T-helper 2 cell (primary cell): ENCODE results near the gene TRRAP.

ENCODE experiments used
- DNase-seq, 5 experiments: peaks; one replicate each; pipeline versions ENCODE4 v3.0.0 to v3.0.0-alpha.2; 2012 to 2022

TRRAP gene

GRCh38 chr7:98955992-98956391 is 77.7 kb downstream of the TRRAP start:
- DNase-seq, result no peak

- DNase-seq, result no peak
Measured at GRCh38 chr7:98956469-98956868, 78.1 kb downstream of the TRRAP start.

- DNase-seq, result no peak
Measured at GRCh38 chr7:98956937-98957336, 78.6 kb downstream of the TRRAP start.

- no peak for DNase-seq
Measured at GRCh38 chr7:98957766-98958165, 79.4 kb downstream of the TRRAP start.

- no peak for DNase-seq
Measured at GRCh38 chr7:98958968-98959367, 80.6 kb downstream of the TRRAP start.

DNA sequence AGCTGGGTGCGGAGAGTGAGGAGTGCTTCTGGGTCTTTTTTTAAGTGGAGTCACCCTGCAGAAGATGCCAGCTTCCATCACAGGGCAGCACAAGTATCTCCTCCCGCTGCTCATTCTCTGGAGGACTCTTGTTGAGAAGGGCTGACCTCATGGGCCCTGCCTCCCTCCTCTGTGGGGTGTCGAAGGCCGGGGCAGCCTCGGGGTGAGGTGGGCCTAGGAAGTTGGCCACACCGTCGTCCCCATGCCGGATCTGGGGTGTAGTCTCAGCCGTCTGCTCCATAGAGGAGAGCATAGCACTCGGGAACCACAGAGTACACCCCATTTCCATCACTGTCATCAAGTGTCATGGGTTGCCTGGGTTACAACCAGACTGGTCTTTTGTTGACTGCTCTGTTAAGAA is 85.0 kb downstream of the TRRAP start:
- no peak for DNase-seq

- DNase-seq, result no peak
Measured at GRCh38 chr7:98964596-98964995, 86.3 kb downstream of the TRRAP start.

- no peak for DNase-seq
Measured at GRCh38 chr7:98968621-98969020, 90.3 kb downstream of the TRRAP start.

DNA sequence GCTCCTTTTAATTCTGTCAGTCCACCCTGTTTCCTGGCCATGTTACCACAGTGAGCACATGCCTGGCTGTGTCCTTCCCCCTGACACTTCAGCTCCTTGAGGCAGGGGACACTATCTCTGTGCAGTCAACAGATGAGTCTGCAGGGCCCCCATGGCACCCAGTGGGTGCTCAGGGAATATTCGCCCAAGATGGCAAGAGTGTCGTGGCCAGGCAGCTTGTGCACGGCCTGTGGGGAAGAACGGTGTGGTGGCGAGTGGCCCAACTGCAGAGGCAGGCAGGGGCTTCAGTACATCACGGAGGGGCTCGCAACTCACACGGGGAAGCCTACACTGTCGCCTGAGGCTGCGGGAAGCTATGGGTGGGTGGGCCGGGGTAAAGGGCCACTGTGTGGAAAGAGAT is 91.1 kb downstream of the TRRAP start:
- DNase-seq, result no peak

- no peak for DNase-seq
Measured at GRCh38 chr7:98970016-98970615, 91.8 kb downstream of the TRRAP start.

DNA sequence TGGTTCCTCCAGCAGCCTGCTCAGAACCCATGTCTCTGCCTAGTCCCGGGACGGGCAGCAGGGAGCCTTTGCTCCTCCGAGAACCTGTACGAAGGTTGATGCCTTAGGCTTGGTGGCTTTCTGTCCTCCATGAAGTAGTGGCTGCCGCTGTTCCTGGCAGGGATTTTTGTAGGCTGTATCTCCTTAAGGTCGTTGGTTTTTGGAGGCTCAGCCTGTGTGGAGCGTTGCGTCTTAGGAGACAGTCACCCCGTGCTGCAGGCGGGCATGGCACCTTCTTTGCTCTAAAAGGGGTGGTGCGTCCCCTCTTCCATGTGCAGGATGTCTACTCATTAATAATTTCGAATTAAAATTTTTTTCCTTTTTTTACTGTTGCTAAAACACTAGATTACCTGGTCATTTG is 92.5 kb downstream of the TRRAP start:
- no peak for DNase-seq

DNA sequence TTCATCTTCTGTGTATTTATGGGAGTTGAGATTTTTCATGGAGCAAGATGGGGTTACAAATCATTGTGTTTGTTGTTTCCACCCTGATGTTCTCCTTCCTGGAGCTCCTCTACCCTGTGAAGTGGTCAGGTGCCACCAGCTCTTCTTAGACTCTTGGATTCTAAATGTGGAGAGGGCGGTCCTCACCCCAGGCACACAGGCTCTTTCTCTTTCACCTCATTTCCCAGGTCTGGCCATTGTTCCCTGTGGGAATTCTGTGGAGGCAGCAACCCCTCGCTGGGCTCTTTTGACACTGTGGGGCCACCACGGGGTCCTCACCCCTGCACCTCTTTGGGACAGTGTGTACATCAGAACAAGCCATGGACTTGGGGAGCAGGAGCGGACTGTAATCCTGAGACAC is 95.9 kb downstream of the TRRAP start:
- no peak for DNase-seq

GRCh38 chr7:98974906-98975816 is 96.8 kb downstream of the TRRAP start:
- no peak for DNase-seq

DNA sequence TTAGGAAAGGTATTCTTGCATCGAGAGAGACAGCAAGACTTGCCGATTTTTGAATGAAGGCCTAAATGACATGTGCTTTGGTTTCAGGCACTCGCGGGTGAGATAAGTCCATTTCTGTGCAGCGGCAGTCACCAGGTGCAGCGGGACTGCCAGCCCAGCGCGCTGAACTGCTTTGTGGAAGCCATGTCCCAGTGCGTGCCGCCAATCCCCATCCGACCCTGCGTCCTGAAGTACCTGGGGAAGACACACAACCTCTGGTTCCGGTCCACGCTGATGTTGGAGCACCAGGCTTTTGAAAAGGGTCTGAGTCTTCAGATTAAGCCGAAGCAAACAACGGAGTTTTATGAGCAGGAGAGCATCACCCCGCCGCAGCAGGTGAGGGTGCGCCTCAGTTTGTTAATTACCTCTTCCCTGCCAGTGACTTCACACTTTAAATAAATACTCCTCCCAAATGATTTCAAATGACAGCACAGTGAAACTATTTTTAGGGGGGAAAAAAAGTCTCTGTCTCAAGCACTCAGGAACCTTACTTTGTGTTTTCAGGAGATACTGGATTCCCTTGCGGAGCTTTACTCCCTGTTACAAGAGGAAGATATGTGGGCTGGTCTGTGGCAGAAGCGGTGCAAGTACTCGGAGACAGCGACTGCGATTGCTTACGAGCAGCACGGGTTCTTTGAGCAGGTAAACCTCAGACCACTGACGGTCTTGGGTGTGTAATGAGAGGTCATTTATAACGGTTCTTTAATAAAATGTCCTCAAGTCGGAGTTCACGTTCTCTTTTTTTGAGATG is 98.3 kb downstream of the TRRAP start:
- no peak for DNase-seq

DNA sequence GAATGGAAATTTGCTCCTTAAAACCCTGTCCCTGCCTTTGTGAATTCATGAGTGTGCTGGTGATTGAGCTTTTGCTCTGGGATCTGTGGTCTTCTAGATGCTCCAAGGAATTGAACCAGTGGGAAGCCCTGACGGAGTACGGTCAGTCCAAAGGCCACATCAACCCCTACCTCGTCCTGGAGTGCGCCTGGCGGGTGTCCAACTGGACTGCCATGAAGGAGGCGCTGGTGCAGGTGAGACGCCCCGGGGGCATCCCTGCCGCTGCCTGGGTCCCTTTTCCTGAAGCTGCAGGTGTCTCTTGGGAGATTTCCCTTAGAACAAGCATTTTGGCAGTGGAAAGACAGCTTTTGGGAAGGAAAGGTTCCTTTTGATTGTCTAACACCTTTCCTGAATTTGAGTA is 100.3 kb downstream of the TRRAP start:
- DNase-seq, result no peak

DNA sequence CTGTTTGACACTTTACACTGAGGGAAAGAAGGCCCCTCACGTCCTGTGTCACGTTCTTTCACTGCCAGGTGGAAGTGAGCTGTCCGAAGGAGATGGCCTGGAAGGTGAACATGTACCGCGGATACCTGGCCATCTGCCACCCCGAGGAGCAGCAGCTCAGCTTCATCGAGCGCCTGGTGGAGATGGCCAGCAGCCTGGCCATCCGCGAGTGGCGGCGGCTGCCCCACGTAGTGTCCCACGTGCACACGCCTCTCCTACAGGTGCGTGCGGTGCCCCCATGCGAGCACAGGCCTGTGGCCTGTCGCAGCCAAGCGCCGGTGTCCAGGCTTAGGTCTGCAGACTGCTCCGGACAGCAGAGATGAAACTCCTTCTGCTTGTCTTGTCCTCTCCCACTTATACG is 103.4 kb downstream of the TRRAP start:
- DNase-seq, result no peak

- no peak for DNase-seq
Measured at GRCh38 chr7:98982686-98983085, 104.4 kb downstream of the TRRAP start.

DNA sequence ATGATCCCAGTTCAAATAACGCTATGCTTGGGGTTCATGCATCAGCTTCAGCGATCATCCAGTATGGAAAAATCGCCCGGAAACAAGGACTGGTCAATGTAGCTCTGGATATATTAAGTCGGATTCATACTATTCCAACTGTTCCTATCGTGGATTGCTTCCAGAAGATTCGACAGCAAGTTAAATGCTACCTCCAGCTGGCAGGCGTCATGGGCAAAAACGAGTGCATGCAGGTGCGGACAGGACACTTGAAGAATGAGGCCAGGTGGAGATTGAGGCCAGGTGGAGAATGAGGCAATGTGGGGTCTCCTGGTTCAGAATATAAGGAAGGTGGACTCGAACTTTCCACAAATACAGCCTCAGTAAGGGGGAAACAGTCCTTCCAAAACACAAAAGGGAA is 105.8 kb downstream of the TRRAP start:
- DNase-seq, result no peak

DNA sequence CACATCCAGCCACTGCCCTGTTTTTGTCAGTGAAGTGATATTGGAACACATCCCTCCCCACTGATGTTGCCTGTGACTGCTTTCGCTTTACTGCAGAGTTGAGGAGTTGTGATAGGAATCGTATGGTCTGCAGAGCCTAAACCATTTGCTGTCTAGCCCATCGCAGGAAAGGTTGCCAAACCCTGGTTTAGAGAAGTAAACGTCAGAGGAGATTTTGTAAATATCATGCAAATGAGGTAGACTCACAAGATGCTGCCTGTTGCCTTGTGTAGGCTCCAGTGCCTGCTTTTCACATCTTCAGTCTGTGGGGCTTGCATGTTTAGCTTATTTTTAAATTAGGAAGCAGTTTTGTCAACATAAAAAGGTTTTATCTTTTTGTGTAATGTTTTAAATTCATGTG is 107.1 kb downstream of the TRRAP start:
- no peak for DNase-seq

DNA sequence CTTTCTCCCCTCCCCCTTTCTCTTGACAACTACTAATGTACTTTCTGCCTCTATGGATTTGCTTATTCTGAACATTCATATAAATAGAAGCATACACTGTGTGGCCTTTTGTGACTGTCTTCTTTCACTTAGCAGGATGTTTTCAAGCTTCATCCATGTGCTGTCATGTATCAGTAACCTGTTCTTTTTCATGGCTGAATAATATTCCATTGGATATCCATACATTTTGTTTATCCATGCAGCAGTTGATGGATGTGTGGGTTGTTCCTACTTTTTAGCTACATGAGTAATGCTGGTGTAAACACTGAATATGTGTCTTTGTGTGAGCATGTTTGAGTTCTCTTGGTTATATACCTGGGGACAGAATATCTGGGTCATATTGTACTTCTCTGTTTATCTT is 107.6 kb downstream of the TRRAP start:
- no peak for DNase-seq

- DNase-seq, result no peak
Measured at GRCh38 chr7:98988641-98989040, 110.3 kb downstream of the TRRAP start.

GRCh38 chr7:98990356-98990755 is 112.0 kb downstream of the TRRAP start:
- DNase-seq, result no peak

- no peak for DNase-seq
Measured at GRCh38 chr7:98991141-98991540, 112.8 kb downstream of the TRRAP start.

- no peak for DNase-seq
Measured at GRCh38 chr7:98992076-98992475, 113.7 kb downstream of the TRRAP start.
